GM18873 (cell line): Measurements from ENCODE around the gene HSPB9.

Experiments
- ATAC-seq: cut with Tn5 transposase; IDR thresholded peaks from one replicate; pipeline ENCODE4 v1.9.1; 2021; ENCODE audit warnings: mild to moderate bottlenecking, moderate library complexity, moderate number of reproducible peaks; ENCODE audit not compliant: unreplicated experiment, low FRiP score

The HSPB9 gene

DNA sequence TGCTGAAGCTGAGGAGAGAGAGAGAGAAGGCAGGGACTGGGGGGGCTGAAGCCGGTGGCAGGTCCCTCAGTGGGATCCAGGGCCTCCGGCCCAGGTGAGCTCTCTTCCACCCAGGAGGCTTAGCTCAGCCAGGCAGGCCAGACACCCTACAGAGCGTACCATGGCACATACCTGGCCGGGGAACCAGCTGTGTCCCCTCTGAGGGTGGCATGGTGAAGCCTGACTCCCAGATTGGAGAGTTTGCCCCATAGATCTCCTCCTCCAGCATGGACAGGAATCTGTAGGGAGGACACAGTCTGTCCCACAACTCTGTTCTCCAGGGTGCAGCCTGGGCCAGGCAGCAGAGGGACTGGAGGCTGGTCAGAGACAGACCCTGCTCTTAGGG, 4.5 kb upstream of the HSPB9 start:
- ATAC-seq, result no peak

- no peak for ATAC-seq
Measured at GRCh38 chr17:42118545-42118944, 4.1 kb upstream of the HSPB9 start.

DNA sequence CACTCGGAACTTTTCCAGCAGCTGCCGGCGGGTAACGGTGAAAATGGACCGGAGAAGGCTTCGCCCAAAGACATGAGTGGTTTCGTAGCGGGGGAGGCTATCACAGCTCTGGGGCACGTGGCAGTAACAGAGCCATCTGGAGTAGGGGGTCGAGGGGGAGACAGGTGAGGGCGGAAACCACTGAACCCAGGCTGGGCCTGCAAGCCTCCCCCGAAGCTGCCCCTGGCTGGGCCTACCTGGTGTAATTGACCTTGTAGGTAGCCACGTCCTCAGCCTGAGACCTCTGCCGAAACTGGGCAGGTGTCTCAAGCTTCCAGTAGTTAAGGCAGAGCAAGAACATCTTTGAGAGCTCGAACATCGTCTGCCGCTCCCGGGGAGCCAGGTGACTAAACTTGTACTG, 3.3 kb upstream of the HSPB9 start:
- ATAC-seq, result no peak

GRCh38 chr17:42120161-42120769, 2.3 kb upstream of the HSPB9 start:
- ATAC-seq, result no peak

- ATAC-seq, result no peak
Measured at GRCh38 chr17:42120770-42121769, 1.5 kb upstream of the HSPB9 start, which contains the start of gene KAT2A. TSS of gene KAT2A (minus strand) at chr17:42121367. CDS start at chr17:42121304, 63 bp downstream.

DNA sequence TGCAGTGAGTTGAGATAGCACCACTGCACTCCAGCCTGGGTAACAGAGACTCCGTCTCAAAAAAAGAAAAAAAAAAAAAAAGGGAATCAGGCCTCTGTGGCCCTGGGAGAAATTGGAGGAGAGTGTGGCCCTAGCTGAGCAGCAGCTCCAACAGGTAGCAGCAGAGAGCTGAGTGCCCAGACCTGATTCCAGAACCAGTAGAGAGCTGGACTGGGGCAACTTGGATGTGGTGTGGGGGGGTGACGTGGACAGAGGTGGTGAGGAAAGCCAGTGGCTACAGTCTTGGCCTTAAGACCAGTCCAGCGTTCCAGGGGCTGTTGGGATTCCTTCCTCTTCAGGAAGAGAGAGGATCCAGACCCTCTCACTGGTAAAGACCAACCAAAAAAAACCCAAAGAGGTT, 1.7 kb downstream of the HSPB9 start:
- no peak for ATAC-seq

- ATAC-seq, result no peak
Measured at GRCh38 chr17:42125565-42125964, 3.0 kb downstream of the HSPB9 start.

GRCh38 chr17:42126836-42127235, 4.2 kb downstream of the HSPB9 start:
- no peak for ATAC-seq

DNA sequence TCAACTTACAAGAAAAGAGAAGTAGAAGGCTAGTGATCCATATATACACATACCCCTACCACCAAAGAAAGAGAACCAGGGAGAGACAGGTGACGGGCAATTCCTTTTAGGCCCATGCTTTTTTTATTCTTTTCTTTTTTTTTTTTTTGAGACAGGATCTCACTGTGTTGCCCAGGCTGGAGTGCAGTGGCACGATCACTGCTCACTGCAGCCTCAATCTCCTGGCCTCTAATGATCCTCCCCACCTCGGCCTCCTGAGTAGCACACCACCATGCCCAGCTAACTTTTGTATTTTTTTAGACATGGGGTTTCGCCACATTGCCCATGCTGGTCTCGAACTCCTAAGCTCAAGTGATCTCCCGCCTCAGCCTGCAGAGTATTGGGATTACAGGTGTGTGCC, 4.8 kb downstream of the HSPB9 start:
- ATAC-seq, result no peak

- no peak for ATAC-seq
Measured at GRCh38 chr17:42129109-42129837, 6.7 kb downstream of the HSPB9 start.

GRCh38 chr17:42130310-42130936, 7.8 kb downstream of the HSPB9 start:
- no peak for ATAC-seq

- no peak for ATAC-seq
Measured at GRCh38 chr17:42131232-42131631, 8.6 kb downstream of the HSPB9 start.

GRCh38 chr17:42131981-42132432, 9.4 kb downstream of the HSPB9 start:
- ATAC-seq, result no peak

GRCh38 chr17:42132941-42133340, 10.3 kb downstream of the HSPB9 start:
- ATAC-seq, result no peak

- no peak for ATAC-seq
Measured at GRCh38 chr17:42133461-42134041, 10.9 kb downstream of the HSPB9 start.

GRCh38 chr17:42135151-42135550, 12.5 kb downstream of the HSPB9 start:
- ATAC-seq, result no peak

DNA sequence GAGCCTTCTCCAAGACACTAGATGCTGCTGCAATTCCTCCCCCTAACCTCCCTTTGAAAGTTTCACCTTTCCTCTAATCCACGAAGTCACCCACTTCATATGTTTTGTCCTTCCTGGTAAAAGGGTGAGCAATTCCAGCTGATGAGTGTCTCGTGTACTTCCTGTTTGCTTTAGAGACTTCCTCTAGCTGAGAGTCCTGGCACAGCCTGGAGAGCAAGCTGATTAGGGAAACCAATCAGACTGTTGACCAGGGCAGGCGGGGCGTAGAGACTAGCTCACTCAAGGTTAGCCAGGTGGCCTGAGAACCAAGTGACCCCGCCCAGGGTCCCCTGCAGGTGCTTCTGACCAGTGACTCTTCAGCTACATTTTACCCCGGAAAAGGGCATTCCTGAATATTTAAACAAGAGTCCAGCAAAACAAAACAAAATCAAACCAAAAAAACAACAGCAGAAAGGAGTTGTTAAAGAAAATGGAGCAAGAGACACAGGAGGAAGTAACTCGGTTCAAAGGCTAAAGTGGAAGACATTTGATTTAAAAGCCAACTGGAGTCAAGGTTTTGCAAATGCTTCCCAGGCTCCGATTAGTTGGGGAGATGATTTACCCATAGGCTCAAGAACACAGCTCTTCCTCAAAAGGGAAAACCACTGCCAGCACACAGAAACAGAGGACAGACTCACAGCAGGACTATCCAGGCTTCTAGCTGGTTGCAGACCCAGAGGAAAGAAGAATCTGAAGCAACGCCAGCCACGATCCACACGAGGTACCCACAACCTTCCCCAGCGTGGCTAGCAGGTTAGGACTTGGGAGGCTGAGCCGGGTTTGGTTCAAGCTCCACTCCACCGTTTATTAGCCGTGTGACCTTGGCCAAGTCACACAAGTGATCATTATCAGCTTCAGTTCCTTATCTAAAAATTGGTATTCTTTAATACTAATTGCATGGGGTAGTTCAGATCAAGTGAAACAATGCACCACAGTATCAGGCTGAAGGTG, 13.4 kb downstream of the HSPB9 start:
- no peak for ATAC-seq

GRCh38 chr17:42136654-42137051, 14.0 kb downstream of the HSPB9 start:
- no peak for ATAC-seq
